ENCODE results near the gene TMEM190. TPM values are rescaled to one million over a fixed set of nuclear protein-coding genes. Genes with fewer than 3 reads are reported as not detected.

The TMEM190 gene
- total and polyA plus RNA-seq, 10 donors: 0.20 TPM; not detected in 9

DNA sequence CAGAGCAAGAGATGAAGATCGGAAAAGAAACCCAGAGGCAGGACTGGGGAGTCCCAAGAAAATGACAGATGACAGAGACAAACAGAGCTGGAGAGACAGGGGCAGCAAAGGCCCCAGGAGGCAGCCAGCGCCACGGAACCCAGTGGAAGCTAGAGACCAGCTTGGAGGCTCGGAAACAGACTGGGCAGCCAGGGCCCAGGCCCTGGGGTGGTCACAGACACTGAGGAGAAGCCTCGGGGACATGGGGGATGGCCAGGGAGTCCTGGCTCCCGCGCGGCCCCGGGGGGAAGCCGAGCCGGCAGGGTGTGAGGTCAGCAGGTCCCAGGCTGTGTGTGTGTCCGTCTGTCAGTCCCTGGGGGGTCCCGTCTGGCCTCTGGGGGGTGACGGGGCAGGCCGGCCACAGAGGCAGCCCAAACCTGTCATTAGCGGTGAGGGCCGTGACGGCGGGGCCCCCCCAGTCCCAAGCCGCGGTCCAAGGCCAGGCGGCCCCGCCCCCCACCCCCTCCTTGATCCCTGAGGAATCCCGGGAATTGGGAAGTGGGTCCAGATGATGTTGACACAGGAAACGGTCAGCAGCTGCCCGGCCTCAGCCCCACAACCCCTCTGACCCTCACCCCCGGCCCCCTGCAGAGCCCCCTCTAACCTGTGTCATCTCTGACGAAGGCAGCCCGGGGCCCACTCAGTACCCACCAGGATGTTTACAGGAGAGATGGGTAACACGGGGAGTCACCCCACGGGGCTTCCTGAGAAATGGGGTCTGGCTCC lies 2.5 kb upstream of the TMEM190 start:
- H3K9me3 ChIP-seq: no peaks in the 10 kb centered on the region
- no peaks in the 10 kb centered on the region for H3K36me3 ChIP-seq
- TF ChIP-seq POLR2AphosphoS5 (IDR thresholded peaks at IDR 0.05) (no peak), POLR2A (IDR thresholded peaks at IDR 0.05) (no peak)
- TF ChIP-seq, protein P1, sequence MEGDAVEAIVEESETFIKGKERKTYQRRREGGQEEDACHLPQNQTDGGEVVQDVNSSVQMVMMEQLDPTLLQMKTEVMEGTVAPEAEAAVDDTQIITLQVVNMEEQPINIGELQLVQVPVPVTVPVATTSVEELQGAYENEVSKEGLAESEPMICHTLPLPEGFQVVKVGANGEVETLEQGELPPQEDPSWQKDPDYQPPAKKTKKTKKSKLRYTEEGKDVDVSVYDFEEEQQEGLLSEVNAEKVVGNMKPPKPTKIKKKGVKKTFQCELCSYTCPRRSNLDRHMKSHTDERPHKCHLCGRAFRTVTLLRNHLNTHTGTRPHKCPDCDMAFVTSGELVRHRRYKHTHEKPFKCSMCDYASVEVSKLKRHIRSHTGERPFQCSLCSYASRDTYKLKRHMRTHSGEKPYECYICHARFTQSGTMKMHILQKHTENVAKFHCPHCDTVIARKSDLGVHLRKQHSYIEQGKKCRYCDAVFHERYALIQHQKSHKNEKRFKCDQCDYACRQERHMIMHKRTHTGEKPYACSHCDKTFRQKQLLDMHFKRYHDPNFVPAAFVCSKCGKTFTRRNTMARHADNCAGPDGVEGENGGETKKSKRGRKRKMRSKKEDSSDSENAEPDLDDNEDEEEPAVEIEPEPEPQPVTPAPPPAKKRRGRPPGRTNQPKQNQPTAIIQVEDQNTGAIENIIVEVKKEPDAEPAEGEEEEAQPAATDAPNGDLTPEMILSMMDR (IDR thresholded peaks at IDR 0.05 in 8 of 11, conservative IDR thresholded peaks at IDR 0.05 in 3 of 11): no peak
- H3K27ac ChIP-seq: no peak overlapping the region
- peaks cover 3 to 89% (median 66%) of the 10 kb centered on the region in 7 donors for H3K27me3 ChIP-seq (replicated peaks in 1 of 7)
- no peak for DNase-seq
- 18 to 37% (median 20%) methylated on average over 7 to 31 of the region's 31 CpGs for WGBS, 5 donors
- peaks cover 0 to 23% (median 11%) of the 10 kb centered on the region in 6 donors for H3K4me1 ChIP-seq
- H3K4me3 ChIP-seq: no peak overlapping the region
- intact Hi-C loops (cut with DNase I; ENCODE audit: low total_unique reads): no loop called here

DNA sequence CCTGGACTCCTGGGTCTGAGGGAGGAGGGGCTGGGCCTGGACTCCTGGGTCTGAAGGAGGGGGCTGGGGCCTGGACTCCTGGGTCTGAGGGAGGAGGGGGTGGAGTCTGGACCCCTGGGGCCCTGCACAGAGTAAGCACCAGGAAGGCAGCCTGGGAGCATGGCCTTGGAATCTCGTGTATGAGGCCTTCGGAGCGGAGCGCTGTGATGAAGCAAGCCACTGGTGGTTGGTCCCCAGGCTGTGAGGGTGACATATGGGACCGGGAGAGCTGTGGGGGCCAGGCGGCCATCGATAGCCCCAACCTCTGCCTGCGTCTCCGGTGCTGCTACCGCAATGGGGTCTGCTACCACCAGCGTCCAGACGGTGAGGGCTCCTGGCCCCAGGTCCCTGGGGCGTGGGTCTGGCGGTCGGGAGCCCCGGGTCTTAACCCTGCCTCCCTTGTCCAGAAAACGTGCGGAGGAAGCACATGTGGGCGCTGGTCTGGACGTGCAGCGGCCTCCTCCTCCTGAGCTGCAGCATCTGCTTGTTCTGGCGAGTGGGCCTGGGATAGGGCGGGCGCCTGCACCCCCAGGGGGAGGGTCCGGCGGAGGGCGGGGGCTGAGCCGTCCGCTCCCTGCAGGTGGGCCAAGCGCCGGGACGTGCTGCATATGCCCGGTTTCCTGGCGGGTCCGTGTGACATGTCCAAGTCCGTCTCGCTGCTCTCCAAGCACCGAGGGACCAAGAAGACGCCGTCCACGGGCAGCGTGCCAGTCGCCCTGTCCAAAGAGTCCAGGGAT lies 918 bp downstream of the TMEM190 start:
- Histone ChIP-seq H3K27me3 (replicated peaks in 1 of 7) (peaks cover 0 to 55% (median 33%) of the 10 kb centered on the region in 7 donors), H3K36me3 (no peaks in the 10 kb centered on the region), H3K4me3 (no peak overlapping the region), H3K9me3 (no peaks in the 10 kb centered on the region), H3K27ac (no peak overlapping the region), H3K4me1 (peaks cover 0 to 13% (median 3%) of the 10 kb centered on the region in 6 donors)
- DNase-seq: no peak
- intact Hi-C loops (cut with DNase I; ENCODE audit: low total_unique reads): no loop called here
- WGBS, 5 donors: 36 to 43% (median 38%) methylated on average over 26 to 43 of the region's 43 CpGs
- TF ChIP-seq, protein P1 (IDR thresholded peaks at IDR 0.05 in 8 of 11, conservative IDR thresholded peaks at IDR 0.05 in 3 of 11): no peak
- no peak for TF ChIP-seq POLR2A (IDR thresholded peaks at IDR 0.05)
- TF ChIP-seq POLR2AphosphoS5 (IDR thresholded peaks at IDR 0.05): no peak

DNA sequence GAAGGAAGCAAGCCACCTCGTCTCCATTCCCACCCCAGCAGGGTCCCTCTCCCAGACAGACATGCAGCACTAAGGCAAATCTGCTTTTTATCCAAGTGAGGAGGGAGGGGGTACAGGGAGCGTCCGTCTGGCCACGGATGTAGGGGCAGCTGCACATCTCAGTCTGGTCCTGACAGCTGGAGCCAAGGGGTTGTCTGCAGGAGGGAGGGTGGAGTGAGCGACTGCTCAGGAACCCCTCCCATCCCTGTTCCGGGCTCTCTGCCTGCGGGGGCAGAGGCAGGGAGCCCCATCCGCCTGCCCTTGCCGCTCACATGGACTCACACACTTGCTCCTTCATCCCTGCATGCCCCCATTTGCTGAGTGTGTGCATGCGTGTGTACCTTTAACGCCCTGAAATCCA lies 2.5 kb downstream of the TMEM190 start:
- whole genome bisulfite sequencing, 5 donors: 59 to 79% (median 73%) methylated on average over 6 to 11 of the region's 11 CpGs
- Histone ChIP-seq H3K4me1 (peaks cover 6 to 19% (median 10%) of the 10 kb centered on the region in 6 donors), H3K4me3 (no peak overlapping the region), H3K9me3 (no peaks in the 10 kb centered on the region), H3K36me3 (no peaks in the 10 kb centered on the region), H3K27ac (no peak overlapping the region), H3K27me3 (replicated peaks in 1 of 7) (peaks cover 0 to 39% (median 22%) of the 10 kb centered on the region in 7 donors)
- intact Hi-C loops (cut with DNase I; ENCODE audit: low total_unique reads): no loop called here
- no peak for DNase-seq
- TF ChIP-seq, protein P1 (IDR thresholded peaks at IDR 0.05 in 8 of 11, conservative IDR thresholded peaks at IDR 0.05 in 3 of 11): no peak
- TF ChIP-seq POLR2A (IDR thresholded peaks at IDR 0.05): no peak
- TF ChIP-seq POLR2AphosphoS5 (IDR thresholded peaks at IDR 0.05): no peak

DNA sequence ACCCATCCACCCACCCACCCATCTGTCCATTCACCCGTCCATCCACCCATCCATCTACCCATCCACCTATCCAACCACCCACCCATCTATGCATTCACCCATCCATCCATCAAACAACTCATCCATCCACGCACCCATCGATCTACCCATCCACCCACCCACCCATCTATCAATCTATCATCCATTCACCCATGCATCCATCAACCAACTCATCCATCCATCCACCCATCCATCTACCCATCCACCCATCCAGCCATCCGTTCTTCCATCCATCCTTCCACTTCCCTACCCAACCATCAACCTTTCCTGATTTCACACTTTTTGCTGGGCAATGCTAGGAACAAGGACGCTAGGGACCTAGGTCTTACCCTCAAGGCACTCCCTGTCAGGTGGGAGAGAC lies 5.4 kb downstream of the TMEM190 start:
- intact Hi-C loops (cut with DNase I; ENCODE audit: low total_unique reads): no loop called here
- TF ChIP-seq, protein P1 (IDR thresholded peaks at IDR 0.05 in 8 of 11, conservative IDR thresholded peaks at IDR 0.05 in 3 of 11): no peak
- TF ChIP-seq POLR2AphosphoS5 (IDR thresholded peaks at IDR 0.05) (no peak), POLR2A (IDR thresholded peaks at IDR 0.05) (no peak)

More for the DNA sequence above, 5.4 kb downstream of the TMEM190 start:
- DNase-seq: no peak
- 96 to 99% (median 98%) methylated on average over 5 of the region's 5 CpGs for WGBS, 5 donors
- Histone ChIP-seq H3K27me3 (replicated peaks in 1 of 7) (peaks cover 0 to 11% (median 6%) of the 10 kb centered on the region in 7 donors), H3K4me3 (no peak overlapping the region), H3K9me3 (no peaks in the 10 kb centered on the region), H3K27ac (no peak overlapping the region), H3K4me1 (peaks cover 18 to 34% (median 27%) of the 10 kb centered on the region in 6 donors), H3K36me3 (peaks cover 0 to 5% (median 2%) of the 10 kb centered on the region in 6 donors)
